CD4-positive, alpha-beta T cell treated with Interleukin-15 for 4 hours (primary cell): ENCODE data around the gene PCDHGA1.
"Not testable (repeated sequence)": the region's sequence is repeated elsewhere in the genome, so short reads cannot be mapped to it uniquely, and the experiment has no call there.

Source experiments
- DNase-seq: peaks from one replicate; pipeline ENCODE4 v3.0.0-alpha.2; 2020; ENCODE audit warnings: low spot score

Gene PCDHGA1

GRCh38 chr5:141412854-141413539 is 82.7 kb downstream of the PCDHGA1 start, which contains the start of gene PCDHGA10:
Gene PCDHGA10, plus strand, starts transcription at chr5:141412987. Its CDS starts 189 bp downstream, at chr5:141413176.
- DNase-seq = peak; percentile 58

GRCh38 chr5:141413540-141414069 is 83.3 kb downstream of the PCDHGA1 start:
- DNase-seq = no peak

- DNase-seq = not testable (repeated sequence)
These were observed 84.4 kb downstream of the PCDHGA1 start for GRCh38 chr5:141414548-141415274.

- DNase-seq = not testable (repeated sequence)
These were observed 84.9 kb downstream of the PCDHGA1 start for GRCh38 chr5:141415275-141415618.

- DNase-seq = peak; percentile 32
These were observed 87.3 kb downstream of the PCDHGA1 start, which contains the start of gene PCDHGB7 for GRCh38 chr5:141417494-141418172. Gene PCDHGB7, plus strand, starts transcription at chr5:141417677. Its CDS starts 183 bp downstream, at chr5:141417860.

GRCh38 chr5:141419074-141419880 is 89.0 kb downstream of the PCDHGA1 start:
- DNase-seq = no peak

DNA sequence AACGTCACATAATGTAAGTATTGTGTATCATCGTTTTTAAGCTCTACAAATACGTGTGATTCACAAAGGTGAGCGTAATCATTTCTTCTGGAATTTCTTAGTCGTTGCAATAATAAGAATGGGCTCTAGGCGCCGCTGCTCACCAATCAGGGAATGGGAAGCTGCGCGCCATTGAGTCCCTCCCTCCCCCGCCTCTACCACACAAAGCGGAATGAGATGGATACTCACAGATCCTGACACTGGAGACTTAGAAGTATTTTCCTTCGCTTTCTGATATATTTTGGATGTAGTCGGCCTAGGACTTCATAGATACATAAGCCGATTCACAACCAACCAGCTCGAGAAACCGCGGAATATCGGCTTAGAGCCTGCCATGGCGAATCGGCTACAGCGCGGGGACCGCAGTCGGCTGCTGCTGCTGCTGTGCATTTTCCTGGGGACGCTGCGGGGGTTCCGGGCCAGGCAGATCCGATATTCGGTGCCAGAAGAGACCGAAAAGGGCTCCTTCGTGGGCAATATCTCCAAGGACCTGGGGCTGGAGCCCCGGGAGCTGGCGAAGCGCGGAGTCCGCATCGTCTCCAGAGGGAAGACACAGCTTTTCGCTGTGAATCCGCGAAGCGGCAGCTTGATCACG is 90.7 kb downstream of the PCDHGA1 start, which contains the start of gene PCDHGA11:
TSS of gene PCDHGA11 (plus strand) at position 197 of the 634 bp plus-strand sequence. CDS start at position 374, 177 bp downstream.
- peak; percentile 42 for DNase-seq

- DNase-seq = no peak
These were observed 91.2 kb downstream of the PCDHGA1 start for GRCh38 chr5:141421489-141421855.

GRCh38 chr5:141422742-141423291 is 92.5 kb downstream of the PCDHGA1 start:
- no peak for DNase-seq

GRCh38 chr5:141427783-141428426 is 97.6 kb downstream of the PCDHGA1 start:
- DNase-seq = no peak

GRCh38 chr5:141430332-141431113 is 100.2 kb downstream of the PCDHGA1 start, which contains the start of gene PCDHGA12:
Gene PCDHGA12, plus strand, starts transcription at chr5:141430507. Its CDS starts 253 bp downstream, at chr5:141430760.
- no peak for DNase-seq

DNA sequence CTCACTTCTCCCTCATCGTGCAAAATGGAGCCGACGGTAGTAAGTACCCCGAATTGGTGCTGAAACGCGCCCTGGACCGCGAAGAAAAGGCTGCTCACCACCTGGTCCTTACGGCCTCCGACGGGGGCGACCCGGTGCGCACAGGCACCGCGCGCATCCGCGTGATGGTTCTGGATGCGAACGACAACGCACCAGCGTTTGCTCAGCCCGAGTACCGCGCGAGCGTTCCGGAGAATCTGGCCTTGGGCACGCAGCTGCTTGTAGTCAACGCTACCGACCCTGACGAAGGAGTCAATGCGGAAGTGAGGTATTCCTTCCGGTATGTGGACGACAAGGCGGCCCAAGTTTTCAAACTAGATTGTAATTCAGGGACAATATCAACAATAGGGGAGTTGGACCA is 101.0 kb downstream of the PCDHGA1 start:
- DNase-seq = no peak

DNA sequence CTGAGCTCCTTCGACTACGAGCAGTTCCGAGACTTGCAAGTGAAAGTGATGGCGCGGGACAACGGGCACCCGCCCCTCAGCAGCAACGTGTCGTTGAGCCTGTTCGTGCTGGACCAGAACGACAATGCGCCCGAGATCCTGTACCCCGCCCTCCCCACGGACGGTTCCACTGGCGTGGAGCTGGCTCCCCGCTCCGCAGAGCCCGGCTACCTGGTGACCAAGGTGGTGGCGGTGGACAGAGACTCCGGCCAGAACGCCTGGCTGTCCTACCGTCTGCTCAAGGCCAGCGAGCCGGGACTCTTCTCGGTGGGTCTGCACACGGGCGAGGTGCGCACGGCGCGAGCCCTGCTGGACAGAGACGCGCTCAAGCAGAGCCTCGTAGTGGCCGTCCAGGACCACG is 102.0 kb downstream of the PCDHGA1 start:
- DNase-seq = not testable (repeated sequence)

DNA sequence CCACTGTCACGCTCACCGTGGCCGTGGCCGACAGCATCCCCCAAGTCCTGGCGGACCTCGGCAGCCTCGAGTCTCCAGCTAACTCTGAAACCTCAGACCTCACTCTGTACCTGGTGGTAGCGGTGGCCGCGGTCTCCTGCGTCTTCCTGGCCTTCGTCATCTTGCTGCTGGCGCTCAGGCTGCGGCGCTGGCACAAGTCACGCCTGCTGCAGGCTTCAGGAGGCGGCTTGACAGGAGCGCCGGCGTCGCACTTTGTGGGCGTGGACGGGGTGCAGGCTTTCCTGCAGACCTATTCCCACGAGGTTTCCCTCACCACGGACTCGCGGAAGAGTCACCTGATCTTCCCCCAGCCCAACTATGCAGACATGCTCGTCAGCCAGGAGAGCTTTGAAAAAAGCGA is 102.4 kb downstream of the PCDHGA1 start:
- not testable (repeated sequence) for DNase-seq

GRCh38 chr5:141434006-141434405 is 103.7 kb downstream of the PCDHGA1 start:
- no peak for DNase-seq

- no peak for DNase-seq
These were observed 106.9 kb downstream of the PCDHGA1 start for GRCh38 chr5:141437221-141437620.

DNA sequence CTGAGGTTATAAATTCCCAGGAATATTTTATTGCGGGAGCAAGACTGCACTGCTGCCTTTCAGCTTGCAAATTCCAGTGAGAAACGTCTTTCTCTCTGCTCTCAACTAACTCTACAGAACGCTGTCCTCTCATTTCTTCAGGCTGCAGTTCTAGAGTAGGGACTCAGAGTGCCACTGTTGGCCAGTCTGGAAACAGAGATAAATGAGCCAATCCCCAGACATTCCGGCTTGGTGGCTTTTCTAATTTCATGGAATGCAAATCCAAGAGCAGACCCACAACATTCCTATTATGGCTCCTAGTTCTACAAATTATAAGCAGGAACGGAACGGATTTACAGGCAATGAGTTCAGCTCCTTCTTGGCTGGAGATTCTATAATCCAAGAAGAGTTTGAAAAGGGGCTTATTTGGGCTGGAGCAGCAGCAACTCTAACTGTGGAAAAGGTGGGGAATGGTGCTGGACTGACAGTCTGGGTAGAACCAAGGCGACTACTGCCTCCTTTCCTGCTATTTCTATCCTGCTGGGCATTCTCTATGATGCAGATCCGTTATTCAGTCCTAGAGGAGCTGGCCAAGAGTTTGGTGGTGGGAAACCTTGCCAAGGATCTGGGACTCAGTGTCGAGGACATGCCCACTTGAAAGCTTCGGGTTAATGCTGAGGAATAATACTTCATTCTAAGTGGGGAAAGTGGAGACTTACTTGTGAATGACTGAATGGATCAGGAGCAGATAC is 109.3 kb downstream of the PCDHGA1 start:
- DNase-seq = no peak

DNA sequence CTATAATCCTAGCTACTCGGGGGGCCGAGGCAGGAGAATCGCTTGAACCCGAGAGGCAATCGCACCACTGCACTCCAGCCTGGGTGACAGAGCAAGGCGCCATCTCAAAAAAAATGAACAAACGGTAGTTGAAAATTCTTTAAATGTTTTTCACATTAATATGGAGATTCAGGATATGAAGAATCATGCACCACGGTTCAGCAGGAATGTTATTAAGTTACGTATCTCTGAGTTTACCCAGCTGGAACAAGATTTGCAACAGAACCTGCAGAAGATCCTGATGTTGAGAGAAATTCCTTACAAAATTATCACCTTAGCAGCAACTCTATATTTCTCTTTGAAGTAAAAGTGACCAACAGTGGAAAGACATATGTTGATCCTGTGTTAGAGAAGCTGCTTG is 110.0 kb downstream of the PCDHGA1 start:
- no peak for DNase-seq
